GM12864 (cell line): ENCODE data around the gene DVL2.

Source experiments
- DNase-seq: peaks from one replicate; pipeline ENCODE4 v3.0.0-alpha.2; 2011; ENCODE audit warnings: low read depth
- H3K4me3 ChIP-seq: 2 replicates; pipeline ENCODE4 v1.5.1; 2011; ENCODE audit warnings: mild to moderate bottlenecking, low read depth, low read length, control low read depth
- TF ChIP-seq, protein P1 (sequence below): IDR thresholded peaks from 2 replicates; pipeline ENCODE4 v1.5.1; 2011; ENCODE audit warnings: low read depth, mild to moderate bottlenecking, moderate library complexity, low read length, control low read depth, inconsistent platforms; ENCODE audit errors: missing control alignments

DVL2 gene

DNA sequence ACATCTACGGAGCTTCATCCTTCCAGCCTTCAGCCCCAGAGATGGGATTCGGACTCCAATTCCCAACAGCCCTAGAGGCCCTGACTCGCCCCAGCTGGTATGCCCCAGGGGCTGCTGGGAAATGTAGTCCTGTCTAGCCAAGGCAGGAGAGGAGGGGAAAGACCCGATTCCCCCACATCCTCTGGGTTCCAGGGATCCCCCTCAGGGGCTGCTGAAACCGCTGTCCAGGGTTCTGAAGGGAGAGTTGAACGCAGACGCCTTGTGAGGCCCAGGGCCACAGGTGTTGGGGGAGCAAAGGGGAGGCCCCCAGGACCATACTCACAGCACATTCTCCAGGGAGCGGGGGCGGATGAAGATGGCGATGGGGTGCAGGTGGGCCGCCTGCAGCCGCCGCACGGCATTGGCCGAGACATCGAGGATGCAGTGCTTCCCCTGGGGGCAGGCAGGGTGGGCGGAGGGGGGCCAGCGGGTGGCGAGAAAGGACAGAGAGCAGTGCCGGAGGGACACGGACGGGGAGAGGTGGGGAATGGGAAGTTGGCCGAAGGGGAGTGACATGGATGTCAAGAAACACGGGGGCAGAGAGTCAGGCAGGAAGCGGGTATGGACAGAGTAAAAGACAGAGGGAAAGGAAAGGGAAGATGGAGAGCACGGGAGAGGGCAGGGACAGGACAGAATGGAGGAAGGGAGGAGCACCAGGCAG, 42.6 kb downstream of the DVL2 start:
- no peak overlapping the region for H3K4me3 ChIP-seq
- TF ChIP-seq, protein P1, sequence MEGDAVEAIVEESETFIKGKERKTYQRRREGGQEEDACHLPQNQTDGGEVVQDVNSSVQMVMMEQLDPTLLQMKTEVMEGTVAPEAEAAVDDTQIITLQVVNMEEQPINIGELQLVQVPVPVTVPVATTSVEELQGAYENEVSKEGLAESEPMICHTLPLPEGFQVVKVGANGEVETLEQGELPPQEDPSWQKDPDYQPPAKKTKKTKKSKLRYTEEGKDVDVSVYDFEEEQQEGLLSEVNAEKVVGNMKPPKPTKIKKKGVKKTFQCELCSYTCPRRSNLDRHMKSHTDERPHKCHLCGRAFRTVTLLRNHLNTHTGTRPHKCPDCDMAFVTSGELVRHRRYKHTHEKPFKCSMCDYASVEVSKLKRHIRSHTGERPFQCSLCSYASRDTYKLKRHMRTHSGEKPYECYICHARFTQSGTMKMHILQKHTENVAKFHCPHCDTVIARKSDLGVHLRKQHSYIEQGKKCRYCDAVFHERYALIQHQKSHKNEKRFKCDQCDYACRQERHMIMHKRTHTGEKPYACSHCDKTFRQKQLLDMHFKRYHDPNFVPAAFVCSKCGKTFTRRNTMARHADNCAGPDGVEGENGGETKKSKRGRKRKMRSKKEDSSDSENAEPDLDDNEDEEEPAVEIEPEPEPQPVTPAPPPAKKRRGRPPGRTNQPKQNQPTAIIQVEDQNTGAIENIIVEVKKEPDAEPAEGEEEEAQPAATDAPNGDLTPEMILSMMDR: no peak
- no peak for DNase-seq

DNA sequence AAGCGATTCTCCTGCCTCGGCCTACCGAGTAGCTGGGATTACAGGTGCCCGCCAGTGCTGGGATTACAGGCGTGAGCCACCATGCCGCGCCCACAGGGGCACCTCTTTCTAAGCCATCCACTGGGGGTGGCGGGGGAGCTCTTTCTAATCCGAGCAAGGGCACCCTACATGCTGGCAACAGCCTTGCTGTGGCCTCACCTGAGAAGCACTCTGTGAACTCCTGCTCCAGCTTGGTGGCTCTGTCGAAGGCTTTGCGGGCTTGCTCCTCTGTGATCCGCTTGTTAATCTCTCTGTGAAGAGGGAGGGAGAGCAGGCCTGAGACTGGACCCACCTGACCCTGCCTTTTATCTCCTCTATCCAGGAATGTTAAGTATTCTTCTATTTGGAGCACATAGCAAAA, 43.2 kb downstream of the DVL2 start:
- H3K4me3 ChIP-seq: no peak overlapping the region
- no peak for DNase-seq
- TF ChIP-seq, protein P1: no peak

DNA sequence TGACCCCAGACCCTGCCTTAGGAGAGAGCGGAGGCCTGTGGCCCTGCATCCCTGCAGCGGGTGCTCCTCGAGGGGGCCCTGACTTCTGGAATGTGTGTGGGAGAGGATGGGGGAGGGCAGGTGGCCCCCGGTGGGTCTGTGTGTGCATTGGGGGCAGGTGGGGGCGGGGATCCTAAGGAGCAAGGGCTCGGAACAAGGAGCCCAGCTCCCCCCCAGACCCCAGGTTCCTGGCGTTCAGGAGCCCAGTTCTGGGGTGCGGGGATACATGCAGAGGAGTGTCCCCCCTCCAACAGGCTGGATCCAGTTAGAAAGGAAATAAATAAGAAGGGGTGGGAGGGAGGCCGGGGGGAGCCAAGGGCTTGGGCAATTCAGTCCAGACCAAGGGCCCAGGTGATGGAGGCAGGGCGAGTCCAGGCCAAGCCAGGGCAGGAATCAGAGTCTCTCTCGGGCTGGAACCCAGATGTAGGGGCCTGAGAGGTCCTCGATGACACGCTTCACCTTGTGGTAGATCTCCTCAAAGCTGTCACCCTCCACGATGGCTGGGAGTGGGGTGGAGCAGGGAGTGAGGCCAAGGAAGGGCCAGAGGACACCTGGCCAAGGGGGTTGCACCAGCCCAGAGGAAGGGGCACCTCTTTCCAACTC, 43.9 kb downstream of the DVL2 start:
- TF ChIP-seq, protein P1: no peak
- no peak for DNase-seq
- H3K4me3 ChIP-seq: no peak overlapping the region

DNA sequence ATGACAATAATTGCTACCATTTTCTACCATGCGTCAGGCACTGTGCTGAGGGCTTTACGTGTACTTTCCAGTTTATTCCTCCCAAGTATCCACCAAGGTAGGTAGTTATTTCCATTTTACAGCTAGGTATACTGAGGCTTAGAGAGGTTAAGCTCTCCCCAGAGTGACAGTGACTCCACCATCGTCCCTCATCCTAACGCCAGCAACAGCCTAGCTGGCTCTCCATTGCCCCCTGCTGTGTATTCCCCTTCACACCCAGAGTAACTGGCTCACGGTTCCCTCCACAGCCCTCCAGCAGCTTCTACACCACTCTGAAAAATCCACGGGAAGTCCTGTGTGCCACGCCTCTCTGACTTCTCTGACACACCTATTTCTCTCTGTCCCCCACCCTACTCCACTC, 48.1 kb downstream of the DVL2 start:
- DNase-seq: no peak
- TF ChIP-seq, protein P1: peak; percentile 59
- H3K4me3 ChIP-seq: no peak overlapping the region

DNA sequence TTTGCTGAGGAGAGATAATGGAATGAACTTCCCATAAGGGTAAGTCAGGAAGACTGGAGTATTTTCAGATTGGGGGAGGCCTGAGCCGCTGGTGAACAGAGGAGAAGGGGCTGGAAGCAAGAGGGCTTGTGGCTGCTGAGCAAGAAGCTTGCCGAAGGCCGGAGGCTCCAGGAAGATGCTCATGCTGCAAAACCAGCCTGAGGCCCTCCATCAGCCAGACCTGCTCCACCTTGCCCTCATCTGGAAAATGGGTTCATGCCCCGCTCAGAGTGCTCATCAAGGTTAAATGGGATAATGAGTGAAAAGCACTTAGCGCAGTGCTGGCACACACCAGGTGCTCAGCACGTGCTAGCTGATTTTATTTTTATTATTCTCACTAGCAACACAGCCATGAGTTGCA, 49.7 kb downstream of the DVL2 start:
- no peak overlapping the region for H3K4me3 ChIP-seq
- TF ChIP-seq, protein P1: no peak
- no peak for DNase-seq

DNA sequence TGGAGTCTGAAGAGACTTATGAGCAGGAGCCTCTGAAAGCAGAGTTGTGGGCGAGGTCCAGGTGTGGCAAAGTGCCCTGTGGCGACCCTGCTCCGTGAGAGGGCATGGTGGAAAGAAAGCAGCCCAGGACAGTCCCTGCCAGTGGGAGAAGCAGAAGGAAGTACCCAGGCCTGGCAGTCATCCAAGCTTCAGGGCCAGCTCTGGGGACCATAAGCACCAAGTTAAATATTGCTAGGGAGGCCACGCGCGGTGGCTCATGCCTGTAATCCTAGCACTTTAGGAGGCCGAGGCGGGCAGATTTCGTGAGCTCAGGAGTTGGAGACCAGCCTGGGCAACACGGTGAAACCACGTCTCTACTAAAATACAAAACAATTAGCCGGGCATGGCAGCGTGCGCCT, 50.2 kb downstream of the DVL2 start:
- TF ChIP-seq, protein P1: no peak
- DNase-seq: no peak
- no peak overlapping the region for H3K4me3 ChIP-seq
